GM21390 (cell line): ENCODE data around the gene ADAMTS13.

Experiments
- ATAC-seq: cut with Tn5 transposase; IDR thresholded peaks from one replicate; pipeline ENCODE4 v1.9.1; 2021; ENCODE audit not compliant: unreplicated experiment

ADAMTS13 gene

GRCh38 chr9:133505901-133506652, 83.9 kb downstream of the ADAMTS13 start:
- no peak for ATAC-seq

- no peak for ATAC-seq
Observed at GRCh38 chr9:133506653-133507038, 84.5 kb downstream of the ADAMTS13 start.

GRCh38 chr9:133507246-133507965, 85.2 kb downstream of the ADAMTS13 start:
- ATAC-seq, result no peak

- ATAC-seq, result no peak
Observed at GRCh38 chr9:133508046-133508445, 85.9 kb downstream of the ADAMTS13 start.
